Measurements from ENCODE around the gene NUFIP2. TPM values are rescaled to one million over a fixed set of nuclear protein-coding genes. Genes with fewer than 3 reads are reported as not detected.

The NUFIP2 gene
- total and polyA plus RNA-seq, 2 donors (not counting 3 experiments of a cell fraction or from before 2014, with no cell fraction given) = 27.2 to 51.1 TPM

- no peaks in the 10 kb centered on the region for H3K4me1 ChIP-seq (ENCODE audit: control insufficient read depth, extremely low read depth, insufficient read depth, low read length)
- no peak overlapping the region for H2AFZ ChIP-seq (ENCODE audit: low read depth, low read length)
- POLR2A ChIA-PET = no interaction called here
- H3K27me3 ChIP-seq (ENCODE audit: control insufficient read depth in 2 of 2, insufficient read depth in 2 of 2, low read length in 2 of 2) = no peaks in the 10 kb centered on the region
- no peaks in the 10 kb centered on the region for H4K20me1 ChIP-seq (replicated peaks; ENCODE audit: control insufficient read depth, extremely low read depth, insufficient read depth, low read length)
- no peaks in the 10 kb centered on the region for H3K79me2 ChIP-seq (ENCODE audit: control insufficient read depth, insufficient read depth, low read length)
- DNase-seq (ENCODE audit: low read depth, low spot score) = no peak
- no peak overlapping the region for H3K27ac ChIP-seq (ENCODE audit: insufficient read depth, low read depth, low read length)
- no peak for FAIRE-seq
- H3K9me3 ChIP-seq (replicated peaks; ENCODE audit: control insufficient read depth, insufficient read depth, low read length) = no peaks in the 10 kb centered on the region
- no peaks in the 10 kb centered on the region for H3K9me1 ChIP-seq (replicated peaks; ENCODE audit: control insufficient read depth, extremely low read depth, insufficient read depth, low read length)
- no peak overlapping the region for H3K9ac ChIP-seq (replicated peaks; ENCODE audit: extremely low read depth, insufficient read depth, low read length)
- H3K4me3 ChIP-seq (replicated peaks in 1 of 3; ENCODE audit: insufficient read depth in 1 of 3, low read depth in 1 of 3, low read length in 3 of 3) = no peak overlapping the region
- intact Hi-C loops (cut with micrococcal nuclease) (no loop called here), dilution Hi-C loops (cut with MboI; ENCODE audit: extremely low pct_ligation_motif_present, low sequenced_read_pairs) (no loop called here)
- H3K4me2 ChIP-seq (ENCODE audit: insufficient read depth, low read length) = no peak overlapping the region
- TF ChIP-seq GATA2 (IDR thresholded peaks at IDR 0.05; ENCODE audit: insufficient read depth, insufficient read length, low read depth, low read length) (no peak), POLR2A (IDR thresholded peaks at IDR 0.05; ENCODE audit: low read depth, low read length) (no peak)
- BruUV-seq (replicated peaks) = no TSS peak
- CTCF ChIA-PET = interaction anchor here (0.6 to 12.1 kb wide), 5 partner anchors 36 to 138 kb away, joined by 3 to 320 read pairs (median 11); partner anchors contain the start of gene MYO18A
- H3K36me3 ChIP-seq (ENCODE audit: control insufficient read depth in 2 of 2, extremely low read depth in 1 of 2, insufficient read depth in 2 of 2, low read length in 2 of 2) = no peaks in the 10 kb centered on the region
Observed at GRCh38 chr17:29215717-29216116, 78.2 kb downstream of the NUFIP2 start.

- ChIA-PET CTCF (interaction anchor here (0.6 to 12.1 kb wide), 4 partner anchors 35 to 138 kb away, joined by 3 to 320 read pairs (median 68); partner anchors contain the start of gene MYO18A), POLR2A (no interaction called here)
- Histone ChIP-seq H3K79me2 (ENCODE audit: control insufficient read depth, insufficient read depth, low read length) (no peaks in the 10 kb centered on the region), H2AFZ (ENCODE audit: low read depth, low read length) (no peak overlapping the region), H3K9me3 (replicated peaks; ENCODE audit: control insufficient read depth, insufficient read depth, low read length) (no peaks in the 10 kb centered on the region), H4K20me1 (replicated peaks; ENCODE audit: control insufficient read depth, extremely low read depth, insufficient read depth, low read length) (no peaks in the 10 kb centered on the region), H3K9ac (replicated peaks; ENCODE audit: extremely low read depth, insufficient read depth, low read length) (no peak overlapping the region), H3K9me1 (replicated peaks; ENCODE audit: control insufficient read depth, extremely low read depth, insufficient read depth, low read length) (no peaks in the 10 kb centered on the region), H3K36me3 (ENCODE audit: control insufficient read depth in 2 of 2, extremely low read depth in 1 of 2, insufficient read depth in 2 of 2, low read length in 2 of 2) (no peaks in the 10 kb centered on the region), H3K27me3 (ENCODE audit: control insufficient read depth in 2 of 2, insufficient read depth in 2 of 2, low read length in 2 of 2) (no peaks in the 10 kb centered on the region), H3K4me3 (replicated peaks in 1 of 3; ENCODE audit: insufficient read depth in 1 of 3, low read depth in 1 of 3, low read length in 3 of 3) (no peak overlapping the region), H3K4me2 (ENCODE audit: insufficient read depth, low read length) (no peak overlapping the region), H3K4me1 (ENCODE audit: control insufficient read depth, extremely low read depth, insufficient read depth, low read length) (no peaks in the 10 kb centered on the region), H3K27ac (ENCODE audit: insufficient read depth, low read depth, low read length) (no peak overlapping the region)
- intact Hi-C loops (cut with micrococcal nuclease) = no loop called here
- FAIRE-seq = no peak
- DNase-seq (ENCODE audit: low read depth, low spot score) = no peak
- dilution Hi-C loops (cut with MboI; ENCODE audit: extremely low pct_ligation_motif_present, low sequenced_read_pairs) = no loop called here
- TF ChIP-seq CTCF (IDR thresholded peaks at IDR 0.05; ENCODE audit: extremely low read depth in 1 of 2, insufficient read depth in 1 of 2, low read depth in 1 of 2, low read length in 2 of 2) (no peak), GATA2 (IDR thresholded peaks at IDR 0.05; ENCODE audit: insufficient read depth, insufficient read length, low read depth, low read length) (no peak), MYC (IDR thresholded peaks at IDR 0.05; ENCODE audit: low read depth, low read length) (no peak), JUN (IDR thresholded peaks at IDR 0.05; ENCODE audit: borderline replicate concordance, insufficient read depth, insufficient read length, low read depth) (no peak), FOS (IDR thresholded peaks at IDR 0.05; ENCODE audit: borderline replicate concordance, insufficient read depth, low read length) (no peak), POLR2AphosphoS5 (IDR thresholded peaks at IDR 0.05; ENCODE audit: insufficient read depth, low read depth, low read length) (no peak), EZH2 (IDR thresholded peaks at IDR 0.05; ENCODE audit: borderline replicate concordance, low read depth, low read length, severe bottlenecking) (no peak), POLR2A (IDR thresholded peaks at IDR 0.05; ENCODE audit: low read depth, low read length) (no peak), MAX (IDR thresholded peaks at IDR 0.05; ENCODE audit: insufficient read depth, insufficient read length) (no peak)
- no TSS peak for BruUV-seq (replicated peaks)
Observed at GRCh38 chr17:29215174-29215573, 78.8 kb downstream of the NUFIP2 start.
